ENCODE data around the gene ARHGEF18. TPM values are rescaled to one million over a fixed set of nuclear protein-coding genes. Genes with fewer than 3 reads are reported as not detected.
"Not testable (repeated sequence)": the region's sequence is repeated elsewhere in the genome, so short reads cannot be mapped to it uniquely, and the experiment has no call there.

The ARHGEF18 gene
- total RNA-seq, 6 donors from 2014 or later, result 56.1 to 106 (median 66.0) TPM

GRCh38 chr19:7307590-7308218 lies 41.0 kb upstream of the ARHGEF18 start:
- WGBS, 2 donors, result 75 to 88% methylated on average over 7 of the region's 7 CpGs
- H3K27me3 ChIP-seq, result no peaks in the 10 kb centered on the region
- H3K9me3 ChIP-seq, result no peaks in the 10 kb centered on the region
- TF ChIP-seq, protein P1, sequence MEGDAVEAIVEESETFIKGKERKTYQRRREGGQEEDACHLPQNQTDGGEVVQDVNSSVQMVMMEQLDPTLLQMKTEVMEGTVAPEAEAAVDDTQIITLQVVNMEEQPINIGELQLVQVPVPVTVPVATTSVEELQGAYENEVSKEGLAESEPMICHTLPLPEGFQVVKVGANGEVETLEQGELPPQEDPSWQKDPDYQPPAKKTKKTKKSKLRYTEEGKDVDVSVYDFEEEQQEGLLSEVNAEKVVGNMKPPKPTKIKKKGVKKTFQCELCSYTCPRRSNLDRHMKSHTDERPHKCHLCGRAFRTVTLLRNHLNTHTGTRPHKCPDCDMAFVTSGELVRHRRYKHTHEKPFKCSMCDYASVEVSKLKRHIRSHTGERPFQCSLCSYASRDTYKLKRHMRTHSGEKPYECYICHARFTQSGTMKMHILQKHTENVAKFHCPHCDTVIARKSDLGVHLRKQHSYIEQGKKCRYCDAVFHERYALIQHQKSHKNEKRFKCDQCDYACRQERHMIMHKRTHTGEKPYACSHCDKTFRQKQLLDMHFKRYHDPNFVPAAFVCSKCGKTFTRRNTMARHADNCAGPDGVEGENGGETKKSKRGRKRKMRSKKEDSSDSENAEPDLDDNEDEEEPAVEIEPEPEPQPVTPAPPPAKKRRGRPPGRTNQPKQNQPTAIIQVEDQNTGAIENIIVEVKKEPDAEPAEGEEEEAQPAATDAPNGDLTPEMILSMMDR (IDR thresholded peaks at IDR 0.05), result no peak
- TF ChIP-seq POLR2AphosphoS5 (IDR thresholded peaks at IDR 0.05) (no peak), POLR2A (IDR thresholded peaks at IDR 0.05) (no peak), EP300 (IDR thresholded peaks at IDR 0.05) (no peak)
- H3K4me1 ChIP-seq, result no peaks in the 10 kb centered on the region
- no peak overlapping the region for H3K4me3 ChIP-seq
- H3K36me3 ChIP-seq, result no peaks in the 10 kb centered on the region
- ATAC-seq (ENCODE audit: low FRiP score in 2 of 2) (no peak), DNase-seq (no peak)
- H3K27ac ChIP-seq, result no peak overlapping the region

DNA sequence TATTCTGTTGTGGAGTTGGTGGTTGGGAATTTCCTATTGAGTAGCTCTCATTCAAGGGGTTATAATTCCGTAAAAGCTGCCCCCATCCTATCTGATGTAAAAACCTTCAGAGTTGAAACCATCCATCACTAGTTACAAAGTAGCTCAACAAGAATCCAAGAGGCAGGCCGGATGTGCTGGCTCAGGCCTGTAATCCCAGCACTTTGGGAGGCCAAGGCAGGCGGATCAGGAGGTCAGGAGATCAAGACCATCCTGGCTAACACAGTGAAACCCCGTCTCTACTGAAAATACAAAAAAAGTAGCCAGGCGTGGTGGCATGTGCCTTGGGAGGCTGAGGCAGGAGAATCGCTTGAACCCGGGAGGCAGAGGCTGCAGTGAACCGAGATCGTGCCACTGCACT lies 40.4 kb upstream of the ARHGEF18 start:
- not testable (repeated sequence) for ATAC-seq (ENCODE audit: low FRiP score in 2 of 2)
- WGBS, 2 donors, result 74 to 81% methylated on average over 9 of the region's 9 CpGs

GRCh38 chr19:7311911-7312310 lies 36.8 kb upstream of the ARHGEF18 start:
- WGBS, 2 donors, result 93 to 99% methylated on average over 12 of the region's 12 CpGs
- TF ChIP-seq, protein P1 (IDR thresholded peaks at IDR 0.05), result no peak
- TF ChIP-seq POLR2A (IDR thresholded peaks at IDR 0.05) (no peak), POLR2AphosphoS5 (IDR thresholded peaks at IDR 0.05) (no peak), EP300 (IDR thresholded peaks at IDR 0.05) (no peak)
- no peak for ATAC-seq (ENCODE audit: low FRiP score in 2 of 2)

More for the DNA sequence above, 40.4 kb upstream of the ARHGEF18 start:
- H3K4me1 ChIP-seq, H3K27me3 ChIP-seq, H3K36me3 ChIP-seq, H3K9me3 ChIP-seq, DNase-seq, H3K27ac ChIP-seq, H3K4me3 ChIP-seq: not testable (repeated sequence)

DNA sequence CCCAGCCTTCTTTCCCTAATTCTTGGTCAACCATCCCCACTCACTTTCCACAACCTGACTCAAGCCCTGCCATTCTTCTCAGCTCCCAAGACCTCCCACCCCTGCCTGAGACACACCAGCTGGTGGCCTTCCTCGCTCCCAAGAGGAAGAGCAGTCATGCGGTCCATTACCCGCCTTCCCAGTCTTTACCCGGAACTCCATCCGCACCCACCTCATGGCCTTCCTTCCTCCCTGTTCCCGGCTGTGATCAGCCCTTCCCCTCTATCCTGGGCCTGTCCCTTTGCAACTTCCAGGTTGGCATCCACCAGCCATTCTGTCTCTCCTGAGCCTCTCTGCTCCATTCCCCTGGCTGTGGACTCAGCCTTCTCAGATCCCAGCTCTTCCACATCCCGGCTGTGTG lies 35.9 kb upstream of the ARHGEF18 start:
- Histone ChIP-seq H3K27me3 (no peaks in the 10 kb centered on the region), H3K36me3 (no peaks in the 10 kb centered on the region), H3K9me3 (no peaks in the 10 kb centered on the region), H3K27ac (no peak overlapping the region), H3K4me1 (no peaks in the 10 kb centered on the region), H3K4me3 (no peak overlapping the region)
- no peak for TF ChIP-seq POLR2AphosphoS5 (IDR thresholded peaks at IDR 0.05)
- TF ChIP-seq POLR2A (IDR thresholded peaks at IDR 0.05), result no peak
- TF ChIP-seq, protein P1 (IDR thresholded peaks at IDR 0.05), result no peak
- no peak for TF ChIP-seq EP300 (IDR thresholded peaks at IDR 0.05)
- DNase-seq (no peak), ATAC-seq (ENCODE audit: low FRiP score in 2 of 2) (no peak)
- WGBS, 2 donors, result 70 to 87% methylated on average over 7 of the region's 7 CpGs

More at GRCh38 chr19:7311911-7312310, 36.8 kb upstream of the ARHGEF18 start:
- Histone ChIP-seq H3K9me3 (no peaks in the 10 kb centered on the region), H3K4me1 (no peaks in the 10 kb centered on the region), H3K27me3 (no peaks in the 10 kb centered on the region), H3K4me3 (no peak overlapping the region), H3K36me3 (no peaks in the 10 kb centered on the region), H3K27ac (no peak overlapping the region)
- DNase-seq, result no peak

- Histone ChIP-seq H3K27ac (no peak overlapping the region), H3K36me3 (no peaks in the 10 kb centered on the region), H3K9me3 (no peaks in the 10 kb centered on the region), H3K4me1 (no peaks in the 10 kb centered on the region), H3K4me3 (no peak overlapping the region), H3K27me3 (no peaks in the 10 kb centered on the region)
- TF ChIP-seq, protein P1 (IDR thresholded peaks at IDR 0.05), result no peak
- TF ChIP-seq POLR2A (IDR thresholded peaks at IDR 0.05) (no peak), POLR2AphosphoS5 (IDR thresholded peaks at IDR 0.05) (no peak), EP300 (IDR thresholded peaks at IDR 0.05) (no peak)
- whole genome bisulfite sequencing, 2 donors, result 46 to 69% methylated on average over 2 of the region's 2 CpGs
- ATAC-seq (ENCODE audit: low FRiP score in 2 of 2) (no peak), DNase-seq (no peak)
These were observed 30.6 kb upstream of the ARHGEF18 start for GRCh38 chr19:7318176-7318575.

All from upper lobe of left lung (tissue), 6 donors.